22Rv1 (cell line): ENCODE measurements around the gene SNHG17.

Source experiments
- ZFX ChIP-seq: fragments of 450-650 bp; IDR thresholded peaks from 2 replicates; pipeline ENCODE4 v1.6.1; 2017; ENCODE audit warnings: antibody characterized with exemption, borderline replicate concordance
- TF ChIP-seq, protein P1 (sequence below): fragments of 450-650 bp; IDR thresholded peaks from 2 replicates; pipeline ENCODE4 v1.5.1; 2017; ENCODE audit warnings: mild to moderate bottlenecking

DNA sequence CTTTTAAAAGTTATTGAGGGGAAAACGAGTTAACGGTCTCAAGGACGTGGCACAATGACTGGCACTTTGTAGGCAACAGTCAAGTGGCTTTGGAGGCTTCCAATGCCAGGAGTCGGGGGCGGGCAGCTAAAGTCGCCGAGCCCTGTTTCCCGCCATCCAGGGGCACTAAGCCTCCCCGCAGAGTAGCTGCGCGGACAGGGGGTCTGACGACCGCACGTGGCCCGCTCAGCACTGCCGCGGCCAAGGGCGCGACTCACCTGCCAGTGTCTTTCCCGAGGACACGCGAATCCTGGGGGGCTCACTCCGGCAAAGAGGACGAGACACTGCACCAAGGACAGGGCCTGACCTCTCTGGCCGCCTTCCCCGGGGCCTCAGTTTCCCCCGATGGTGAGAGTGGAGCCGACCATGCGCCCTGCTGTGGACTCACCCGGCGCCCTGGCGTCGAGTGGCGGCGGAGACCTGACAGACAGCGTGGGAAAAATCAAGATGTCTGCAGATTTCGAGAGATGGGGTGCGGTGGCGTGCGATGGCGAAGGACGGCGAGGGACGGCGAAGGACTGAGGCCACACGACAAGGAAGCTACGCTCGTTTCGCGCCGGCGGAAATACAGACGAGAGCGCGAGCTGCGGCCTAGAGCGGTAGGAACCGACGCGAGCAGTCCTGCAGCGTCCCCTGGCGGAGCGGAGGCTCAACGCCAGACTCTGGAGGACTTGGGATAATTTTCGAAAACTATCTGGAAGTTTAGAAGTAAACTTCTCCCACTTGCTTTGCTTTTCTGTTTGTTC is at the start of gene SNHG17:
- TF ChIP-seq, protein P1, sequence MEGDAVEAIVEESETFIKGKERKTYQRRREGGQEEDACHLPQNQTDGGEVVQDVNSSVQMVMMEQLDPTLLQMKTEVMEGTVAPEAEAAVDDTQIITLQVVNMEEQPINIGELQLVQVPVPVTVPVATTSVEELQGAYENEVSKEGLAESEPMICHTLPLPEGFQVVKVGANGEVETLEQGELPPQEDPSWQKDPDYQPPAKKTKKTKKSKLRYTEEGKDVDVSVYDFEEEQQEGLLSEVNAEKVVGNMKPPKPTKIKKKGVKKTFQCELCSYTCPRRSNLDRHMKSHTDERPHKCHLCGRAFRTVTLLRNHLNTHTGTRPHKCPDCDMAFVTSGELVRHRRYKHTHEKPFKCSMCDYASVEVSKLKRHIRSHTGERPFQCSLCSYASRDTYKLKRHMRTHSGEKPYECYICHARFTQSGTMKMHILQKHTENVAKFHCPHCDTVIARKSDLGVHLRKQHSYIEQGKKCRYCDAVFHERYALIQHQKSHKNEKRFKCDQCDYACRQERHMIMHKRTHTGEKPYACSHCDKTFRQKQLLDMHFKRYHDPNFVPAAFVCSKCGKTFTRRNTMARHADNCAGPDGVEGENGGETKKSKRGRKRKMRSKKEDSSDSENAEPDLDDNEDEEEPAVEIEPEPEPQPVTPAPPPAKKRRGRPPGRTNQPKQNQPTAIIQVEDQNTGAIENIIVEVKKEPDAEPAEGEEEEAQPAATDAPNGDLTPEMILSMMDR = peak; percentile 99
- no peak for TF ChIP-seq ZFX
